Measurements from ENCODE around the gene RPS16. TPM values are rescaled to one million over a fixed set of nuclear protein-coding genes. Genes with fewer than 3 reads are reported as not detected.

RPS16 gene
- total and polyA plus RNA-seq, 2 of the 13 experiments (the other 11 are each of a cell fraction or from before 2014, with no cell fraction given) = 488 to 2,583 TPM

DNA sequence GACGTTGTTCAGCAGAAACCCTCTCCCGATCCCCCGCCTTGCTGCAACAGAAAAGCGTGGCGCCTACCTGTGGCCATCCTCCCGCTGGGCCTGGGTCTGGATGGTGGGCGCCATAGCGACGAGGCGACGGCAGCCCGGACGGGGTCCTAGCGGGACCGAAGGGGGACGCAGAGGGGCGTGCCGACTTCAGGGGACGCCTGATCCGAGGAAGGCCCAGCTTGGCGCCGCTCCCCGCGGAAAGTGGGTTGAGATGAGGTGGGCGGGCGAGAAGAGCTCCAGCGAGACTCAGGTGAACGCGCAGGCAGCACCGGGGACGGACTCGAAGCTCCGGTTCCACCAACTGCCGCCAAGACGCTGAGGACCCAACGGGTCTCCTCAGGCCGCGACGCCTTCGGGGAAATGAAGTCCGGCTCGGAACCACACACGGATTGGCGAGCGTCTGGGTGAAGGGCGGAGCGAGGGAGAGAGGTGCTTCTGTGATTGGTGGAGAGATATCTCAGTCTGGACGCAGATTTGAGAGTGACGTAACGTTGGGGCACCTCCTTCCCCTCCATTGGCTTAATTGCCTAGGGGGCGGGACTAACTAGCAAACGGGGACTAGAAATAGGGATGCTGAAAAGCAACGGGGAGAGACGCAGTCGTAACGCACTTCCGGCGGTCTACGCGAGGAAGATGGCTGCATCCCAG lies 44.9 kb downstream of the RPS16 start, which contains the start of the genes MED29 and PAF1 (continued):
- TF ChIP-seq NCOA2 (CRISPR knock-in tag; IDR thresholded peaks at IDR 0.05) = 0 out of 2 replicates have a peak, but pooled peaks have one; percentile 18
- TF ChIP-seq ZNF121 (CRISPR knock-in tag; IDR thresholded peaks at IDR 0.05) = no peak
- TF ChIP-seq DR1 (CRISPR knock-in tag; IDR thresholded peaks at IDR 0.05) = peak; percentile 99
- TF ChIP-seq SRSF9 (IDR thresholded peaks at IDR 0.05; ENCODE audit: borderline replicate concordance, insufficient read depth, low read depth, low read length, poor library complexity, severe bottlenecking) = no peak
- no peak for TF ChIP-seq ZNF644 (CRISPR knock-in tag; IDR thresholded peaks at IDR 0.05; ENCODE audit: low read depth)
- TF ChIP-seq FOXO1 (CRISPR knock-in tag; IDR thresholded peaks at IDR 0.05) = no peak
- TF ChIP-seq, protein P1, sequence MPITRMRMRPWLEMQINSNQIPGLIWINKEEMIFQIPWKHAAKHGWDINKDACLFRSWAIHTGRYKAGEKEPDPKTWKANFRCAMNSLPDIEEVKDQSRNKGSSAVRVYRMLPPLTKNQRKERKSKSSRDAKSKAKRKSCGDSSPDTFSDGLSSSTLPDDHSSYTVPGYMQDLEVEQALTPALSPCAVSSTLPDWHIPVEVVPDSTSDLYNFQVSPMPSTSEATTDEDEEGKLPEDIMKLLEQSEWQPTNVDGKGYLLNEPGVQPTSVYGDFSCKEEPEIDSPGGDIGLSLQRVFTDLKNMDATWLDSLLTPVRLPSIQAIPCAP (CRISPR knock-in tag; IDR thresholded peaks at IDR 0.05; ENCODE audit: low read depth) = no peak
- TF ChIP-seq, protein P2, sequence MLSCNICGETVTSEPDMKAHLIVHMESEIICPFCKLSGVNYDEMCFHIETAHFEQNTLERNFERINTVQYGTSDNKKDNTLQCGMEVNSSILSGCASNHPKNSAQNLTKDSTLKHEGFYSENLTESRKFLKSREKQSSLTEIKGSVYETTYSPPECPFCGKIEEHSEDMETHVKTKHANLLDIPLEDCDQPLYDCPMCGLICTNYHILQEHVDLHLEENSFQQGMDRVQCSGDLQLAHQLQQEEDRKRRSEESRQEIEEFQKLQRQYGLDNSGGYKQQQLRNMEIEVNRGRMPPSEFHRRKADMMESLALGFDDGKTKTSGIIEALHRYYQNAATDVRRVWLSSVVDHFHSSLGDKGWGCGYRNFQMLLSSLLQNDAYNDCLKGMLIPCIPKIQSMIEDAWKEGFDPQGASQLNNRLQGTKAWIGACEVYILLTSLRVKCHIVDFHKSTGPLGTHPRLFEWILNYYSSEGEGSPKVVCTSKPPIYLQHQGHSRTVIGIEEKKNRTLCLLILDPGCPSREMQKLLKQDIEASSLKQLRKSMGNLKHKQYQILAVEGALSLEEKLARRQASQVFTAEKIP (CRISPR knock-in tag; IDR thresholded peaks at IDR 0.05; ENCODE audit: borderline replicate concordance) = no peak
- TF ChIP-seq, protein P3, sequence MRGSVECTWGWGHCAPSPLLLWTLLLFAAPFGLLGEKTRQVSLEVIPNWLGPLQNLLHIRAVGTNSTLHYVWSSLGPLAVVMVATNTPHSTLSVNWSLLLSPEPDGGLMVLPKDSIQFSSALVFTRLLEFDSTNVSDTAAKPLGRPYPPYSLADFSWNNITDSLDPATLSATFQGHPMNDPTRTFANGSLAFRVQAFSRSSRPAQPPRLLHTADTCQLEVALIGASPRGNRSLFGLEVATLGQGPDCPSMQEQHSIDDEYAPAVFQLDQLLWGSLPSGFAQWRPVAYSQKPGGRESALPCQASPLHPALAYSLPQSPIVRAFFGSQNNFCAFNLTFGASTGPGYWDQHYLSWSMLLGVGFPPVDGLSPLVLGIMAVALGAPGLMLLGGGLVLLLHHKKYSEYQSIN (CRISPR knock-in tag; IDR thresholded peaks at IDR 0.05; ENCODE audit: borderline replicate concordance) = no peak
- TF ChIP-seq ZFYVE20 (CRISPR knock-in tag; IDR thresholded peaks at IDR 0.05; ENCODE audit: borderline replicate concordance, low read depth) = no peak
- TF ChIP-seq DPF2 (CRISPR knock-in tag; IDR thresholded peaks at IDR 0.05; ENCODE audit: borderline replicate concordance, low read depth) = no peak
- no peak for TF ChIP-seq ZNF740 (CRISPR knock-in tag; IDR thresholded peaks at IDR 0.05)
- TF ChIP-seq HINFP (CRISPR knock-in tag; IDR thresholded peaks at IDR 0.05; ENCODE audit: low read depth) = 0 out of 2 replicates have a peak, but pooled peaks have one; percentile 50
- TF ChIP-seq ZFY (CRISPR knock-in tag; IDR thresholded peaks at IDR 0.05) = no peak
- TF ChIP-seq JDP2 (CRISPR knock-in tag; IDR thresholded peaks at IDR 0.05; ENCODE audit: borderline replicate concordance) = no peak
- TF ChIP-seq ZNF687 (CRISPR knock-in tag; IDR thresholded peaks at IDR 0.05) = peak; percentile 84

Measured in HepG2 (cell line).